GM21360 (cell line): ENCODE measurements around the gene DMAP1.

Experiments used
- ATAC-seq: cut with Tn5 transposase; IDR thresholded peaks from one replicate; pipeline ENCODE4 v1.9.1; 2021; ENCODE audit warnings: mild to moderate bottlenecking, moderate library complexity; ENCODE audit not compliant: unreplicated experiment

Gene DMAP1

DNA sequence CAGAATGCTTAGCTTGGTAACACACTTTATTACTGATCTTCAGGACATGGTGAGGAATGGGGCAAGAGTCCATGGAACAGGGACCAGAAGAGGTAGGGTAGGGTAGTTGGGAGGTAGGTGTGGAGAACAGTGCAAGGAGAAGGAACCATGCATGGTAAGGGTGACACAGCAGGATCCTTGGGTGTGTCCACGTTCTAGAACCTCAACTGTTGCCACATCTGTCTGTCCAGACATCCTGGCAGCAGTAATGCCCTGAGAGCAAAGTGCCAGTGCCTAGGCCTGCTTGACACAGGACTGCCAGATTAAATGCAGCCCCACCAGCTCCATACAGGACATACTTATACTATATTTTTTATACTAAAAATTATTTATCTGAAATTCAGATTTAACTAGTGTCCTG is 13.9 kb downstream of the DMAP1 start:
- no peak for ATAC-seq

GRCh38 chr1:44228218-44228617 is 14.9 kb downstream of the DMAP1 start:
- no peak for ATAC-seq

DNA sequence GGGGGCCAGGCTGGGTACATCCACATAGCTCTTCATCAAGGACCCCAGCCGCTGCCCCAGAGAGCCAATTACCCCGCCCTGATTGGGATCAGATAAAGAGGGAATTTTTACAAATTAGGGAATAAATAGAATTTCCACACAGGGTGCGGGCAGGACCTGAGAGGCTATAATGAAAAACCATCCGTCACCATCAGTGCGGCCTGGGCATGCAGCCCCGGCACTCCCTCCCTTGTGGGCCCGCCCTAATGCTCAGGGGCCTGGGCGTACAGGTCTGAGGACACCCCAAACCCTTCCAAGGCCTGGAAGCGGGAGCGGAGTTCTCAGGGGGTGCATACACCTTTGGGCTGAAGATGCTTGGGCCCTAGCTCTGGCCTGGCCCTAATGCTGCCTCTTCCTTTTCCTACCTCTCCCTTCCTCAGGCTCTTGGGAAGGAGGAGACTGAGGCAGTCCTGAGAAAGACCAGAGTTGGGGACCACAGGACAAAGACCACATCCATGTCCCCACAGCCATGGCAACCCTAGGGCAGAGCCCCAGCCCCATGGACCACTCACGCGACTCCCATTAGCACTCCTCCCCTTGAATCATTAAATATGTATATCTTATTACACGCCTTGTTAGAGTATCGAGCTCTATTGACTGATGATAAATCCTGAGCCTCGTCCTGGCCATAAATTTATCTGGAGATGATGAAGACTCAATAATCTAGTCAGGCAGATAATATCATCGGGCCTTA is 16.3 kb downstream of the DMAP1 start:
- no peak for ATAC-seq

DNA sequence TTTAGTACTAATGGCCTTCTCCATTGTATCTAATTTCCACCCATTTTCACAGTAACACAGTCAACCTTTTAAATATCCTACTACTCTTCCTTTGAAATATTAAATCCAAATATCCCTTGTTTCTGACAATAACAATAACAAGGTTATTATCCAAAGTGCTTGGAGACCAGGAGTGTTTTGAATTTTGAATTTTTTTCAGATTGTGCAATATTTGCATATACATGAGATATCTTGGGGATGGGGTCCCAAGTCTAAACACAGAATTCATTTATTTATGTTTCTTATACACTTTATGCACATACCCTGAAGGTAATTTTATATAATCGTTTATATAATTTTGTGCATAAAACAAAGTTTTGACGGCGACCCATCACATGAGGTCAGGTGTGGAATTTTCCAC is 17.5 kb downstream of the DMAP1 start:
- no peak for ATAC-seq

DNA sequence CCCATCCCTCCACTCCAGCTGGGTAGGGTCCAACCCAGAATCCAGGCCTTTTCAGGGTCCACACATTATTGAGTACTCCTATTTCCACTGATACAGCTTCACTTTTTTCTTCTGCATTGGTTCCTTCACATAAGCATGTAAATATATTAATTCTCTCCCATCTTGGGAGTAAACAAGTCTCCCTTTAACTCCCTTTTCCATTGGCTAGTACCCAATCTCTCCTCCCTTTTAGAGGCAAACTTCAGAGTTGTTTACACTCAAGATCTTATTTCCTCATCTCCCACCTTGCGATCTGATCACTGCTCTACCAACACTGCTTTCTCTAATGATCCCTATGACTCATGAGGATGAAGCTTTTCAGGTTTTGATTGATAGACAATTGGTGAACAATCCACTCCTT is 20.3 kb downstream of the DMAP1 start:
- ATAC-seq = no peak

DNA sequence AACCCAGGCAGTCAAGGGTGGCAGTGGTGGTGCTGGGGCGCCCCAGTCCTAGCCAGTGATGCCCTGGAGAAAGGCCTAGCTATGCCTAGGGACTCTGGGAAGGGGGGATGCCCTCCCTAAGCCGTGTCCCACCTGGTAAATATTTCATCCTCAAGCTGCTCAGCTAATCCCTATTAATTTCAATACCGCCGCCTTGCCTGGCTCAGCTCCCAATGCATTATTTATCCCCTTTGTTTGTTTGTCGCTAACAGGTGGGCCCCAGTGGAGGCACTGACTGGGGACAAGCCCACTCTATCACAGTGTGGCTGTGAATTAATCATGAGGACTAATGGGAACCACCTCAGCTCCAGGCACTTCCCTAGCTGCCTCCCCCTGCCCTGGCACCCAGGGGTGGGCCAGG is 22.5 kb downstream of the DMAP1 start:
- no peak for ATAC-seq

DNA sequence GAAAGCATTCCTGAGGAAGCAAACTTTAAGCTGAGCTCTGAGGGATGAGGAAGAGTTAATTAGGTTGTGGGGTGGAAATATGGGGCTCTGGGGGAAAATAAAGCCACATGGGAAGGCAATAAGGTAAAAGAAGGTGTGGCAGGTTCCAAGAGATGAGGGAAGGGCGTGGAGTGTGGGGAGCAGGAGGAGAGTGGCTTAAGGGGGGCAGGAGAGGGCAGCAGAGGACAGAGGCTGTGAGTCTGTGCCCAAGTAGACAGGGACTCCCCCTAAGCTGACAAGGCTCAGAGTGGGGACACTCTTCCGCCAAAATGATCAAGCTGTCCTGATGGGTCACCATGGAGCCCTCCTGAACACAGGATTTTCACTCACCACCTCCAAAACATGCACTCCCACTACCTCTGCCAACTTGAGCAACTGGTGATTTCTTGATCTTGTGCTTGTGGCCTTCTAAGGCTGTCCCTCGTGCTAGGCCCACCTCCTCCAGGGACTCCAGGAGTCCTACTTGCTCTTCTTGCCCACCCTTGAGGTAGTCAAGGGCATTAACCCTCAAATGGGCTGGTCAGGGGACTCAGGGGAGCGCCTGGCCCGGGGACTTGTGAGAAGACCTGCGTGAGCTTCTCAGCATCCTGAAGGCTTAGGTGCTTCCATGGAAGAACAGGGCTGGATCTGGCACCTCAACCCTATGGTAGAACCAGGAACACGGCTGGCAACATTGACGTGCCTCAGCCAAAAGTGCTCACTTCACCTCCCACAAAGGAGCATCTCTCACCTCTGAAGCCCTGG is 23.4 kb downstream of the DMAP1 start:
- ATAC-seq = no peak

DNA sequence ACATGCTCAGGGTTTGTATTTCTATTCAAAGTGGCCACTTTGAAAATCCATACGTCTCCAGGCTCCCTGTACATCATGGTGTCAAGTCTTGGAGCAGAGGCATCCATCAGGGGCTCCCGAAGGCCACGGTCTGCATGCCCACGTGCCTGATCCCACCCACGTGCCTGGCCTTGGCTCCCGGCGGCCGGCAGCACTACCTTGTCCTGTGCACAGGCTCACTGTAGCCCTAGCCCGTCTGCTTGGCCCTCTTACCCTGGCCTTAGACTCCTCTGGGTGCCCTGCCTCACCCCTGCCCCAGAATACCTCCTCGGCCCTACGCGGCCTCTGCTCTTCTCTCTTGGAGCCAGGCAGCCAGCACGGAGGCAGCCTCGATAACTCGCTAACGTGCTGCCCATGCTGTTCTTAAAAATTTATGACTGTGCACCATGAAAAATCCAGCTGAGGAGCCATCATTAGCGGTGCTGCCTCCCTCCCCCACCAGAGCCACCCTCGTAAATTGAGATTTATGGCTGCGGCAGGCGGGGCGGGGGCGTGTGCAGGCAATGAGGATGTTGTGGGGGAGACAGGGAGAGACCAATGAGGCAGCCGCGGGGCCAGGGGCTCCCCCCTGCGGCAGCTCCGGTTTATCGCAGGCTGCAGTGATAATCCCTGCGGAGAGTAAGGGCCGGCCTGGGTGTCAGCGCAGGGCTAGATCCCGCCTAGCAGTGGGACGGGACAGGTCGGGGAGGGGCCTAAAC is 24.6 kb downstream of the DMAP1 start:
- ATAC-seq = no peak

DNA sequence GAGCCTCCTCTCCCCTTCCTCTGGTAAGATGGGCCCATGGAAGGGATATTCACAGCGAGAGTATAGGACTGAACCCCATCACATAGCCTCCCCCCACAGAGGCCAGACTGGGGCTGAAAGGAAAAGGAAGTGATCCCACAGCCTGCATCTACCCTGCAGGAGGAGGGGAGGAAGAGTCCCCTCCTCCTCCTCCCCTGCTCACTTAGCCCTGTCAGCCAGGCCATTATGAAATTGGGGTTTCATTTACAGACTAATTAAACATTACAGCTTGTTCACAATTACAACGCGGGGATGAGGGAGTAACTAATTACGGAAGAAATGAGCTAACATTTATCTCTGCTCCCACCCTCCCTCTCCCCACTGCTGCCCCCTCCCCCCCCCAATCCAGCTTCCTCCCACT is 25.4 kb downstream of the DMAP1 start:
- no peak for ATAC-seq

DNA sequence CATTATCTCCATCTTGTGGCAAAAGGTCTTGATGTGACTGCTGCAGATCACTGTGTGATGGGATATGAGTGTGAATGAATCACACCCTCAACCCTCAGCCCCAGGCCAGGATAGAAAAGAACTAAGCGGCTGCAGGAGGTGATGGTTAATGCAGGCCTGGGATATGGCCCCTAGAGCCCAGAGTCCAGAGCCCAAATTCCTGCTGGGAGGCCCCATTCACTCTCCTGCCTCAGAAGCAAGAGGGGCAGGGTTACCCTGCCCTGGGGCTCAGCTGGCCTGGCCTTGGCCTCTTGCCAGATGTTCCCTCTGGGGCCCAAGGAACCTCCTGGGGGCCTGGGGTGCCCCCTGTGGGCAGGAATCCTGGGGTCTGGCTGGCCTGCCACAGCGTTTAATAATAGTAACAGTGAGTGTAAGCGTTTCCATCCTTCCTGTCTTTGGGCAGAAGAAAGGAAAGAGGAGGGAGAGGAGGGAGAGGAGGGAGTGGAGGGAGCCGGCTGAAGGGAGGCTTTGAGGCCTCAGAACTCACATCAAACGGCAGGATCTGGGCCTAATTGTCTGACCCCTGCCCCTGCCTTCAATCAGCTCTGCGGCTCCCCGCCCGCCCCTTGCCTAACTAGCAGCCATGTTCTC is 26.2 kb downstream of the DMAP1 start:
- ATAC-seq = no peak

- ATAC-seq = no peak
Measured at GRCh38 chr1:44239961-44240371, 26.7 kb downstream of the DMAP1 start.

DNA sequence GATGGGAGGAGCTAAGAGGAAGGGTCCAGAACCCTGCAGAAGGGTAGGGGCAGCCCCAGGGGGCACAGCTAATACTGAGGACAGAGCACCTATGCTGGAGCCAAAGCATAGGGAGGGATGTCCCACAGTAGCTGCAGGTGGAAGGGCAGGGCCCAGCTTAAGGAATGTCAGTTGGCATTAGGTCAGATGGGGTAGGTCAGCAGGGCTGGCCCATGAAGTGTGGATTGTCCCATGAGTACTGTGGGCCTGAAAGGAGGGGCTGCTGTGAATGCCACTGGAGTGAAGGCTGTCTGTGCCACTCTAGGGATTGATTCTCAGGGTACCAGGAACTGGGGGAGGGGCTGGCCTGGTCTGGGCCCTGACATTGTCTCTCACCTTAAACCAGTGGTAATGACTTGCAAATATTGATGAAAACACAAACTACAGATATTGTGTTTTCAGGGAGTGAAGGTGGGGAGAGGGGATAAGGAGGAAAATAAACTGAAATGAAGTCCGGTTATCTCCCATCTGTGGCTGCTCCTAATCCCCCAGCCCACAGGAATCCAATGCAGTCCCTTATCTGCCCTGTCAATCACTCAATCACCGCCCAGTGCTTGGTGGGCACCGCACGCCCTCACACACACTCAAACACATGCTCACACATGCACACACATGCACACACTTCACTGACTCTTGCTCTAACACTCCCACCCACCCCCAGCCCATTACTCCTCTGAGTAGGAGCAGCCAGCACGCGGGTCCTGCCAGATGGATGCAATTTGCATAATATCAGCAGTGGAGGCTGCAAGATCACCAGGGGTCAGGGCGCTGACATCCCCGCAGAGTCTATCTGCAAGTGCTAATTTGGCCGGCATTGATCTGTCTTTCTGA is 27.8 kb downstream of the DMAP1 start:
- ATAC-seq = no peak

DNA sequence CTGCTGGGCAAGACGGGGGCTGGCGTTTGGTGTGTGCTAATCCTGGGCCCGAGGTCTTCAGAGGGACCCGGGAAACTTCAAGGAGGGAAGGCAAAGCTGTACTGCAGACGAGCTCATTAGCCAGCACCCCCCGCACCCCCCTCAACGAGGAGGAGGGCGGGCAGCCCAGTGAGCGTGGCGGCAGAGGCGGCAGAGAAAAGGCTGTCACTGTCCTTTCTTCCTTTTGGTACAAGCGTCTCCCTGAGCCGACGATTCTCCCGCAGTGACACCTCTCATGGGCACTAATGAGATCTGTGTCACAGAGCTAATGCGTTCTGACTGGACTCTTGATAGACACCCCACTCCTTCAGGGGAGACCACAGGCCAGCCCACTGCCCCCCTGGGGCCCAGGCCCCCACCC is 29.5 kb downstream of the DMAP1 start:
- no peak for ATAC-seq

DNA sequence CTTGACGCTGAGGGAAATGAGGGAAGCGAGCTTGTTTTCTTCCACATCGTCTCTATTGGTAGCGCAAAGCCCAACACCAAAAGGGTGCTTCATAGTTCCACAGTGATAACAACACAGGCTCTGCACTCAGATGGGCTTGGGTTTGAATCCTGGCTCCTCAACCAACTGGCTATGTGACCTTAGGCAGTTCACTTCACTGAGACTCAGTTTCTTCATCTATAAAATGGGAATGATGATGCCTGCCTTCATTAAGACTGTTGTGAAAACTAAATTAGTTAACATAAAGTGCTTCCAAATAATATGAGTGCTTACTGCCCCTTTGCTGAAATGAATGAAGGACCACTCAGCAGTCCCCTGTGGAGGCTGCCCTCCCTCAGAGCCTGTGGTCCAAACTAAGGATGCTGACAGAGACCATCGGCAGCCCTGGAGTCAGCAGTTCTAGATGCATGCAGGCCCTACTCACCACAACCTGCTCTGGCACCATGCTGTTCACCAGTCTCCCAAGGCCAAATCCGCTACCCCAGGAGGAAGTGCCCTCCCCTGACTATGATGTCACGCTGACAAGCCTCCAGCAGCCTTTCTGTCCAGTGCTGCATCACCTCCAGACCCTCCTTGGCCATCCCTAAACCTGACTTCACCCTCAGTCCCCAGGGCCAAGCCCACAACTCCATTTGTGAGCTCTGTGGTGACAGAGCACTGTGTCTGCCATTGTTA is 30.7 kb downstream of the DMAP1 start:
- ATAC-seq = no peak

DNA sequence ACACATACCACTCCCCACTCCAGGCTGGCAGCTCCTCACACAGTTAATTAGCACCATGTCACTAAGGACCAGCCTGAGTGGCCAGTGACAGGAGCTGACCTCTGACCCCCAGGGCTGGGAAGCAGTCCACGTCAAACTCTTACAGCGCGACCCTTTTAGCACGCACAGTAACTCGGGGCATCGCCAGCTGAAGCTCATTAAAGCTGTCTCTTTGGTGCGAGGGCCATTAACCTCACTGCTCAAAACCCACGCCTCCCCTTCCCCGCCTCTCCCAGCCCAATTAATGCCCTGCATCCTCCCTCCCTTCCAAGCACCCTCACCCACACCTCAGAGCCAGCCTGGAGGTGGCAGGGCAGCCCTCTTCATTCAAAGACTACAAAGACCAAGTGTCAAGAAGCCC is 31.7 kb downstream of the DMAP1 start:
- no peak for ATAC-seq

DNA sequence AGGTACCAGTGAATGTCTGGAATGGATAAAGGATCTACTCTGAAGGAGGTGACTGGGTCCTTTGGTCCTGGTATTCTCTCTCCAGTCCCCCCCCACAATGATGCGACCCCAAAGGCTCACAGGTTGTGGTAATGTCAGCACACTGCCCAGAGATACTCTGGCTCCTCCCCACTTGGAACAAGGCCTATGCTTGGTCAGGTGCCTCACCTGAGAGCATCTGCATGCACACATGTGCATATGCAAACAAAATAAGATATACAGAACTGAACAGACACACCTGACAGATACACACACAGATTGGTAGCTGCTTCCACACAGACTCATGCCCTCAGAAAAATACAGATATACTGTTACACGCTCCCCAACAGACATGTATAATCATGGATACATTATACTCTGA is 33.5 kb downstream of the DMAP1 start:
- ATAC-seq = no peak

DNA sequence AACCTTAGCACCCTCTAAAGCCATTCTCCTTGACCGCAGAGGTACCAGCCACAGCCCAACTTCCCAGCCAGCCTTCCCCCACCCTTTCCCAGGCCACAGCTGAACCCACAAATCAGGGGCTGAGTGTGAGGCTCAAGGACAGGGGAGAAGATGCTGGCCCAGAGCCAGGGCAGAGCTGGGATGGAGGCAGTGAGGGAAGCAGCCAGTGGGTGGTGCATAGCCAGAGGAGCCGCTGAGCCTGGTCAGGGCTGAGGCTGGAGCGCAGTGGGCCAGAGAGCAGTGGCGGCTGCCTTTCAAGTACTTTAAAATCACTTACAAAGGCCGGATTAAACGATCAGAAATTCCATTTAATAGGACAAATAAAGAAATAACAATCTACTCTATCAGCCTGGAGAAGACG is 36.3 kb downstream of the DMAP1 start:
- ATAC-seq = no peak

GRCh38 chr1:44250068-44250781 is 37.0 kb downstream of the DMAP1 start:
- ATAC-seq = no peak

- no peak for ATAC-seq
Measured at GRCh38 chr1:44251486-44251885, 38.2 kb downstream of the DMAP1 start.
